ENCODE data around the gene RTP4. TPM values are rescaled to one million over a fixed set of nuclear protein-coding genes. Genes with fewer than 3 reads are reported as not detected.

Gene RTP4
- total RNA-seq, 4 donors from 2014 or later, result 0.45 to 3.4 (median 1.5) TPM

DNA sequence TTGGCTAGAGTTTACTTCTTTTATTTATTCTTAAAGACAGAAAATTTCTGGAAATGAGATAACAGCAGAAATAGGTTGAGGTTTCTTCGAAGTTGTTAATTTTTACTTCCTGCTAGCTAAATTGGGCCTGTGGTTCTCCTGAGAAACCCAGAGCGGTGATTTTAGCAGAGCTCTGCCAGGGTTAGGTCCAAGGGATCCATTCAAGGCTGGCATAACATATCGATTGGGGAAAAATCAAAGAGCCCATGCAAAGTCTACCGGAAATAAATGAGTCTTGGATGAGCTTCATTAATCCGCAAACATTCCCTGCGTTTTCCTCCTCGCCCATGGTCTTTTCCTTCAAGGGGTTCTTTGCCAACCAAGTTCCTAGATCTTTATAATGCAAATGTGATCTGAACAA, 45.9 kb upstream of the RTP4 start:
- TF ChIP-seq, protein P1, sequence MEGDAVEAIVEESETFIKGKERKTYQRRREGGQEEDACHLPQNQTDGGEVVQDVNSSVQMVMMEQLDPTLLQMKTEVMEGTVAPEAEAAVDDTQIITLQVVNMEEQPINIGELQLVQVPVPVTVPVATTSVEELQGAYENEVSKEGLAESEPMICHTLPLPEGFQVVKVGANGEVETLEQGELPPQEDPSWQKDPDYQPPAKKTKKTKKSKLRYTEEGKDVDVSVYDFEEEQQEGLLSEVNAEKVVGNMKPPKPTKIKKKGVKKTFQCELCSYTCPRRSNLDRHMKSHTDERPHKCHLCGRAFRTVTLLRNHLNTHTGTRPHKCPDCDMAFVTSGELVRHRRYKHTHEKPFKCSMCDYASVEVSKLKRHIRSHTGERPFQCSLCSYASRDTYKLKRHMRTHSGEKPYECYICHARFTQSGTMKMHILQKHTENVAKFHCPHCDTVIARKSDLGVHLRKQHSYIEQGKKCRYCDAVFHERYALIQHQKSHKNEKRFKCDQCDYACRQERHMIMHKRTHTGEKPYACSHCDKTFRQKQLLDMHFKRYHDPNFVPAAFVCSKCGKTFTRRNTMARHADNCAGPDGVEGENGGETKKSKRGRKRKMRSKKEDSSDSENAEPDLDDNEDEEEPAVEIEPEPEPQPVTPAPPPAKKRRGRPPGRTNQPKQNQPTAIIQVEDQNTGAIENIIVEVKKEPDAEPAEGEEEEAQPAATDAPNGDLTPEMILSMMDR (IDR thresholded peaks at IDR 0.05), result no peak
- no peak for TF ChIP-seq POLR2A (IDR thresholded peaks at IDR 0.05)

GRCh38 chr3:187323091-187323490, 45.1 kb upstream of the RTP4 start:
- TF ChIP-seq POLR2A (IDR thresholded peaks at IDR 0.05), result no peak
- TF ChIP-seq, protein P1 (IDR thresholded peaks at IDR 0.05), result no peak
- Histone ChIP-seq H3K9me3 (no peaks in the 10 kb centered on the region), H3K36me3 (no peaks in the 10 kb centered on the region), H3K27ac (no peak overlapping the region), H3K4me3 (replicated peaks in 1 of 3) (no peak overlapping the region), H3K4me1 (peaks cover 0 to 3% of the 10 kb centered on the region in 2 donors), H3K27me3 (no peaks in the 10 kb centered on the region)
- no peak for DNase-seq
- WGBS, 2 donors, result 85 to 88% methylated on average over 3 of the region's 3 CpGs
- intact Hi-C loops (cut with DNase I), result no loop called here

More for the DNA sequence above, 45.9 kb upstream of the RTP4 start:
- intact Hi-C loops (cut with DNase I), result no loop called here
- Histone ChIP-seq H3K4me1 (peaks cover 0 to 3% of the 10 kb centered on the region in 2 donors), H3K27me3 (no peaks in the 10 kb centered on the region), H3K27ac (no peak overlapping the region), H3K9me3 (no peaks in the 10 kb centered on the region), H3K36me3 (no peaks in the 10 kb centered on the region), H3K4me3 (replicated peaks in 1 of 3) (no peak overlapping the region)
- WGBS, 2 donors, result 88 to 92% methylated on average over 7 of the region's 7 CpGs
- DNase-seq, result no peak

DNA sequence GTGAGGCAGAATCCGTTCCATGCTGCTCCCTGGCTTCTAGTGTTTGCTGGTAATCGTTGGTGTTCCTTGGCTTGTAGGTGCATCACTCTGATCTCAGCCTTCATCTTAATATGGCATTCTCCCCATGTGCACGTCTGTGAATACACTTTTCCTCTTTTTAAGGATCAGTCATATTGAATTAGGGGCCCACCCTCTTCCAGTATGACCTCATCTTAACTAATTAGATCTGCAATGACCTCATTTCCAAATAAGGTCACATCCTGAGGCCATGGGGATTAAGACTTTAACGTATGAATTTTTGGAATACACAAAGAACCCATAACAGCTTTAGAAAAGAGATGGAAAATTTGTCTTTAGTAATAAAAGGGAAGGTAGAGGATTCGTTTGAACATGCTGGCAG, 42.6 kb upstream of the RTP4 start:
- 80 to 88% methylated on average over 5 of the region's 5 CpGs for WGBS, 2 donors
- no peaks in the 10 kb centered on the region for H3K36me3 ChIP-seq
- no peak overlapping the region for H3K4me3 ChIP-seq (replicated peaks in 1 of 3)
- H3K4me1 ChIP-seq, result no peaks in the 10 kb centered on the region
- H3K27ac ChIP-seq, result no peak overlapping the region
- TF ChIP-seq, protein P1 (IDR thresholded peaks at IDR 0.05), result no peak
- no peak for TF ChIP-seq POLR2A (IDR thresholded peaks at IDR 0.05)
- no peaks in the 10 kb centered on the region for H3K9me3 ChIP-seq
- no peak for DNase-seq
- H3K27me3 ChIP-seq, result no peaks in the 10 kb centered on the region
- intact Hi-C loops (cut with DNase I), result no loop called here

- Histone ChIP-seq H3K9me3 (no peaks in the 10 kb centered on the region), H3K27ac (no peak overlapping the region), H3K36me3 (no peaks in the 10 kb centered on the region), H3K27me3 (no peaks in the 10 kb centered on the region), H3K4me3 (replicated peaks in 1 of 3) (no peak overlapping the region), H3K4me1 (no peaks in the 10 kb centered on the region)
- TF ChIP-seq, protein P1 (IDR thresholded peaks at IDR 0.05), result no peak
- TF ChIP-seq POLR2A (IDR thresholded peaks at IDR 0.05), result no peak
- WGBS, 2 donors, result 73 to 75% methylated on average over 2 of the region's 2 CpGs
- DNase-seq, result no peak
- intact Hi-C loops (cut with DNase I), result no loop called here
Measured at GRCh38 chr3:187327845-187328244, 40.3 kb upstream of the RTP4 start.

DNA sequence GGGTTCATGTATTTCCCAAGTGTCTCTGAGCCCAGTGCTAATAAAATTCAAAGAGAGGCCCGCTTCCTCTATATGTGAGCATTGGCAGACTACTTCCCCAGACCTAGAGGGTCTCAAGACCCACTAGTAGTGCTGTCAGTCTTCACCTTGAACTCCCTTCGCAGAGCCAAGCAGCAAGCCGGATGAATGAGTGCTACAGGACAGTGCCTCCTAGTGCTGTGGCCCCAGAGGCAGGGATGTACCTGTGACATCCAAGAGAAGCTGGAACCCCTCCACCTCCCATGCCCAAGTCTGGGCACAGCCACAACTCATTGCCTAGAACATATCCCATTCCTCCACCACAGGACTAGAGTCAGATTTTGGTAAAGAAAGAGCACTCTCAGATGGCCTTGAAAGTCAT, 39.5 kb upstream of the RTP4 start:
- WGBS, 2 donors, result 89 to 94% methylated on average over 3 of the region's 3 CpGs
- Histone ChIP-seq H3K27ac (no peak overlapping the region), H3K27me3 (no peaks in the 10 kb centered on the region), H3K9me3 (no peaks in the 10 kb centered on the region), H3K4me3 (replicated peaks in 1 of 3) (no peak overlapping the region), H3K4me1 (no peaks in the 10 kb centered on the region), H3K36me3 (no peaks in the 10 kb centered on the region)
- no peak for TF ChIP-seq POLR2A (IDR thresholded peaks at IDR 0.05)
- TF ChIP-seq, protein P1 (IDR thresholded peaks at IDR 0.05), result no peak
- intact Hi-C loops (cut with DNase I), result no loop called here
- DNase-seq, result no peak

All from thyroid gland (tissue), 4 donors.